ENCODE measurements around the gene THOP1.

The THOP1 gene

DNA sequence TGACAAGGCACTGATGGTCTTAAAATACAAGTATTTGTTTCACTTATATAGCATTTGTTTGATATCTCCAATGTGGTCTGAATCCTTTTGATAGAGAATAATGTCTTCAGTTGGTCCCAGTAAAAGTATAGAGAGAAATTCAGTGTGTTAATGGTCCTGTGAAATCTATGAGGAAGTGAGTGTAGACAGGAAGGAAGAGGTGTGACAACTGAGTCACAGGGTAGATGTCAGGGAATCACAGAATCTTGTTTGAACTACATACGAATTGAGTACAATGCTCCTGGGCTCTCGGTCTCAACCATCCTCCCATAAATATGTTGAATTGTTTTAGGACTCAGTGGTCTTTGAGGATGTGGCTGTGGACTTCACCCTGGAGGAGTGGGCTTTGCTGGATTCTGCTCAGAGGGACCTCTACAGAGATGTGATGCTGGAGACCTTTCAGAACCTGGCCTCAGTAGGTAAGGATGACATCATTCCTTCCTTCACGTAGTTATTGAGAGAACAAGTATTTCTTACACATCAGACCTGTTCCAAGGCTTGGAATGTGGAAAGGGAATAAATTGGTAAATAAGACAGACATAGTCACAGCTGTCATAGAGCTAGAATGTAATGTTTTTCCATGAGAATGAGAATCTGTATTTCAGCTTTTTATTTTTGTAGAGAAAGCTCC, 65.1 kb downstream of the THOP1 start:
- DNase-seq (ENCODE audit: low read depth in 2 of 2, low spot score in 1 of 2): no peak

DNA sequence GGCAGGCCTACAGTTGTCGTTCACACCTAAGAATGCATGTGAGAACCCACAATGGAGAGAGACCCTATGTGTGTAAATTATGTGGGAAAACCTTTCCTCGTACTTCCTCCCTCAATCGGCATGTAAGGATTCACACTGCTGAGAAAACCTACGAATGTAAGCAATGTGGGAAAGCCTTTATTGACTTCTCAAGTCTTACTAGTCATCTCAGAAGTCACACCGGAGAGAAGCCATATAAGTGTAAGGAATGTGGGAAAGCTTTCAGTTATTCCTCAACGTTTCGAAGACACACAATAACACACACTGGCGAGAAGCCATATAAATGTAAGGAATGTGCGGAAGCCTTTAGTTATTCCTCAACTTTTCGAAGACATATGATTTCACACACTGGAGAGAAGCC, 67.3 kb downstream of the THOP1 start:
- no peak for DNase-seq (ENCODE audit: low read depth in 2 of 2, low spot score in 1 of 2)

- DNase-seq (ENCODE audit: low read depth in 2 of 2, low spot score in 1 of 2): no peak
Observed at GRCh38 chr19:2853015-2853606, 67.8 kb downstream of the THOP1 start.

DNA sequence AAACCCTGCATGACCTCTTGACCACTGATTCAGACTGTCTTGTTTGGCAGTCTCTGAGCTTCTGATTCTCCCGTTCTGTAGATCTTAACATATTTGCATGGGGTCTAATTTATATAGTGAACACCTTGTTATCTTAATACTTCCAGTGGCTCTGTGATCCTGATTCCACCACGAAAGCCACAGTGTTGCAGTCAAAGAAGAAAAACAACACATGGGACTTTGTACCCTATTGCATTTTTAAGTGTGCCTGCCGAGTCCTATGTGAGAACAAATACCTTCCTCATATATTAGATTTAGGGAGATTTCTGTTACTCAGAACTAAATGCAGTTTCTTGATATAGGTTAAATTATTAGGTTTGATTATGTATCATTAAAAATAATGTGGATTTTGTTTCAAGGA, 69.5 kb downstream of the THOP1 start:
- DNase-seq (ENCODE audit: low read depth in 2 of 2, low spot score in 1 of 2): no peak

DNA sequence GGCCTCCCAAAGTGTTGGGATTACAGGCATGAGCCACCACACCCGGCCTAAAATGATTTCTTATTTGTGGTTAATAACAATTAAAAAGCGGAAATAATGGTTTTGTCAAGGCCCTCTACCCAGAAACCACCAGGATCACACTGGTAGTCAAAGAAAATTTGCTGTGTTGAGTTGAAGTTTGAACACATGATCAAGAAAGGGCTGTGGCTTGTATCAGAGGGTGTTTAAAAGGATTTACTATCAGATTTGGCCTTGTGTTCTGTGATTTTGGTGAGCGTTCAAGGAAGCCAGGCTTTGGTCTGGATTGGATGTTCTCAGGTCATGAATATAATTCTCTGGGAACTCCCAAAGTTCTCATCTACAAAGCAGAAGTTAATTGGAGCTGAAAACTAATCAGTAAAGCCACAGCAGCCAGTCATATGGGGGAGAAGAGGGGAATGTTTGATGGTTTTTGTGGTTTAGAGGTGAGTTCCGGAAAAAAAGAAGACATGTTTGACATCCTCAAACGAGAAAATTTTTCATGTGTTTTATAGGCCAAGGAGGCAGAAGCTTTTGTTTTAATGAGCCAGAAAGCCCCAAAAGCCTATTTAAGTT, 71.3 kb downstream of the THOP1 start:
- no peak for DNase-seq (ENCODE audit: low read depth in 2 of 2, low spot score in 1 of 2)

- no peak for DNase-seq (ENCODE audit: low read depth in 2 of 2, low spot score in 1 of 2)
Observed at GRCh38 chr19:2858864-2859263, 73.6 kb downstream of the THOP1 start.

- DNase-seq (ENCODE audit: low read depth in 2 of 2, low spot score in 1 of 2): no peak
Observed at GRCh38 chr19:2863816-2864215, 78.5 kb downstream of the THOP1 start.

All from stimulated activated CD8-positive, alpha-beta memory T cell treated with anti-CD3 and anti-CD28 coated beads, Interleukin-4, amount 100 ng/mL, for 4 hours (primary cell).